Mucosa of descending colon (tissue), 3 donors: ENCODE data around the gene ANTXR1. TPM values are rescaled to one million over a fixed set of nuclear protein-coding genes. Genes with fewer than 3 reads are reported as not detected.

ENCODE experiments used
- ATAC-seq: fragments of 200-7000 bp; cut with Tn5 transposase; one replicate; pipeline ENCODE4 v1.9.1; 2020; ENCODE audit warnings: mild to moderate bottlenecking, moderate library complexity
- DNase-seq, 3 donors: peaks; one replicate each; pipeline ENCODE4 v3.0.0-alpha.2; 2020
- H3K36me3 ChIP-seq: fragments of 200-600 bp; one replicate; pipeline ENCODE4 v1.8.0; 2021; ENCODE audit warnings: low read depth, mild to moderate bottlenecking
- H3K4me1 ChIP-seq: fragments of 200-600 bp; one replicate; pipeline ENCODE4 v1.8.0; 2021; ENCODE audit warnings: low read depth, mild to moderate bottlenecking
- H3K4me3 ChIP-seq: fragments of 200-600 bp; one replicate; pipeline ENCODE4 v1.8.0; 2021; ENCODE audit warnings: mild to moderate bottlenecking
- H3K9me3 ChIP-seq: fragments of 200-600 bp; one replicate; pipeline ENCODE4 v1.8.0; 2021; ENCODE audit warnings: mild to moderate bottlenecking
- intact Hi-C, 2 donors: fragments of 100-400 bp; cut with DNase I in 1 of 2; cut with micrococcal nuclease in 1 of 2; formaldehyde crosslinking; loops; one replicate each; pipeline versions ENCODE4 v1.11.0 to v1.11.1; 2022; cut with DNase I, micrococcal nuclease
- total RNA-seq, 3 donors: library from RNA; stranded (reverse); fragmentation: NEBNext Ultra II Directional in 2 of 3; extraction: Animal tissue kit (Norgen Biotek cat#: 25700) in 2 of 3; gene quantifications; one replicate each; pipeline versions ENCODE4 v1.2.1 to v1.2.4, GENCODE V29; 2021 to 2023
- TF ChIP-seq, protein P1 (sequence below): fragments of 200-600 bp; IDR thresholded peaks from one replicate; pipeline ENCODE4 v1.8.0; 2022; ENCODE audit warnings: antibody characterized with exemption, mild to moderate bottlenecking
- donor health status: DM: no; HTN: no; CAD: no; lungs with moderate emphysema.
- donor health status: DM: no; HTN: no; CAD: no.
- donor health status: DM: no; HTN: yes; CAD: no.

ANTXR1 gene
- total RNA-seq, 3 donors from 2014 or later: 10.7 to 77.7 (median 18.6) TPM

DNA sequence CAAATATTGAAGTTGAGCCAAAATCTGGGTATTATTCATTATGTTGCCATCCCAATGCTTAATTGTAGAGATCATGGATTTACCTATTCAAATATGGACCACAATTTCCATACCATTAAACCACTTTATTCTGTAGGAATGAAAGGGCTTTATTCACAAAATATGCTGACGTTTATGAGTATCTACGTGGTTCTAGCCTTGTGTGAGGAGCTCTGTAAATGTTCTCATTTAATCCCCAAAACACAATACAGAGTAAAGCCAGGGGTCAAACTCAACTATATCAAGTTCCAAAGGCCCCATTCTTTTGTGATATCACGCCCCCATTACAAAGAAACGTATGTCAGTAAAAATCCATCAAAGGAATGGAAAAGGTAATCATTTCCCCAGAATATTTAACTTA lies 61.9 kb downstream of the ANTXR1 start:
- H3K36me3 ChIP-seq: no peaks in the 10 kb centered on the region

DNA sequence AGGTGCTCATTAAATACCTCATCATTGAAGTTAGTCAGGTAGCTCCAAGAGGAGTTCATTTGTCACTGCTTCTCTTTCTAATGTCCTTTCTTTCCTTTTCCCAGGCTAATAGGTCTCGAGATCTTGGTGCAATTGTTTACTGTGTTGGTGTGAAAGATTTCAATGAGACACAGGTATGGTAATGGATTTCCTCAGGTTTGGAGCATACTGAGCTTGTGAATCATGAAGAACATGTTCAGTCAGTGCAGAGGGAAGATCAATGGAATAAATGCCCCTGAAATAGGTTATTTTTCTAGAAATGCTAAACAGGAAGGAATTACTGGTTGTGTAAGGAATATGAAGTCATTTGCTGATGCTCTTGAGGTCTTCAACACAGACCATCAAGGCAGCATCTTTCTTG lies 62.5 kb downstream of the ANTXR1 start:
- DNase-seq: no peak
- no peak for ATAC-seq
- Histone ChIP-seq H3K4me1 (no peaks in the 10 kb centered on the region), H3K9me3 (no peaks in the 10 kb centered on the region), H3K4me3 (no peak overlapping the region), H3K36me3 (no peaks in the 10 kb centered on the region)
- intact Hi-C loops: no loop called here
- TF ChIP-seq, protein P1, sequence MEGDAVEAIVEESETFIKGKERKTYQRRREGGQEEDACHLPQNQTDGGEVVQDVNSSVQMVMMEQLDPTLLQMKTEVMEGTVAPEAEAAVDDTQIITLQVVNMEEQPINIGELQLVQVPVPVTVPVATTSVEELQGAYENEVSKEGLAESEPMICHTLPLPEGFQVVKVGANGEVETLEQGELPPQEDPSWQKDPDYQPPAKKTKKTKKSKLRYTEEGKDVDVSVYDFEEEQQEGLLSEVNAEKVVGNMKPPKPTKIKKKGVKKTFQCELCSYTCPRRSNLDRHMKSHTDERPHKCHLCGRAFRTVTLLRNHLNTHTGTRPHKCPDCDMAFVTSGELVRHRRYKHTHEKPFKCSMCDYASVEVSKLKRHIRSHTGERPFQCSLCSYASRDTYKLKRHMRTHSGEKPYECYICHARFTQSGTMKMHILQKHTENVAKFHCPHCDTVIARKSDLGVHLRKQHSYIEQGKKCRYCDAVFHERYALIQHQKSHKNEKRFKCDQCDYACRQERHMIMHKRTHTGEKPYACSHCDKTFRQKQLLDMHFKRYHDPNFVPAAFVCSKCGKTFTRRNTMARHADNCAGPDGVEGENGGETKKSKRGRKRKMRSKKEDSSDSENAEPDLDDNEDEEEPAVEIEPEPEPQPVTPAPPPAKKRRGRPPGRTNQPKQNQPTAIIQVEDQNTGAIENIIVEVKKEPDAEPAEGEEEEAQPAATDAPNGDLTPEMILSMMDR: no peak

More for the DNA sequence above, 61.9 kb downstream of the ANTXR1 start:
- H3K4me3 ChIP-seq: no peak overlapping the region
- H3K4me1 ChIP-seq: no peaks in the 10 kb centered on the region
- DNase-seq (no peak), ATAC-seq (no peak)
- H3K9me3 ChIP-seq: no peaks in the 10 kb centered on the region
- intact Hi-C loops: no loop called here
- TF ChIP-seq, protein P1: no peak

DNA sequence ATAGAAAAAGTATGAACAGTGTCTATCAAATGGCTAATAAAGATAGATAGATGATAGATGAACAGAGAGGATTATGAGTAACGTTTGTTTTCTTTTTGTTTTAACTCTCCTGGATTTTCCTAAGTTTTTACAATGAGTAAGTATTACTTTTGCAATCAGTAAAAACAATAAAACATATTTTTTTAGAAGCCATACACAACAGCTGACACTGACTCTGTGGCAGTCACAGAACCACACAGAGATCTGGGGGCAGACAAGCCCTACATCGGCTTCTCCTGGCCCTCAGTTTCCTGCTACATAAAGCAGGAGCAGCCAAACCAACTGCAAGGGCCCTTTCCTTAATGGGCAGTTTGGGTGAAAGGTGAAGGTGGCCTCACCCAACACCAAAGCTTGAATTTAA lies 63.6 kb downstream of the ANTXR1 start:
- Histone ChIP-seq H3K9me3 (no peaks in the 10 kb centered on the region), H3K36me3 (no peaks in the 10 kb centered on the region), H3K4me3 (no peak overlapping the region), H3K4me1 (no peaks in the 10 kb centered on the region)
- DNase-seq (no peak), ATAC-seq (no peak)
- intact Hi-C loops: no loop called here
- TF ChIP-seq, protein P1: no peak

DNA sequence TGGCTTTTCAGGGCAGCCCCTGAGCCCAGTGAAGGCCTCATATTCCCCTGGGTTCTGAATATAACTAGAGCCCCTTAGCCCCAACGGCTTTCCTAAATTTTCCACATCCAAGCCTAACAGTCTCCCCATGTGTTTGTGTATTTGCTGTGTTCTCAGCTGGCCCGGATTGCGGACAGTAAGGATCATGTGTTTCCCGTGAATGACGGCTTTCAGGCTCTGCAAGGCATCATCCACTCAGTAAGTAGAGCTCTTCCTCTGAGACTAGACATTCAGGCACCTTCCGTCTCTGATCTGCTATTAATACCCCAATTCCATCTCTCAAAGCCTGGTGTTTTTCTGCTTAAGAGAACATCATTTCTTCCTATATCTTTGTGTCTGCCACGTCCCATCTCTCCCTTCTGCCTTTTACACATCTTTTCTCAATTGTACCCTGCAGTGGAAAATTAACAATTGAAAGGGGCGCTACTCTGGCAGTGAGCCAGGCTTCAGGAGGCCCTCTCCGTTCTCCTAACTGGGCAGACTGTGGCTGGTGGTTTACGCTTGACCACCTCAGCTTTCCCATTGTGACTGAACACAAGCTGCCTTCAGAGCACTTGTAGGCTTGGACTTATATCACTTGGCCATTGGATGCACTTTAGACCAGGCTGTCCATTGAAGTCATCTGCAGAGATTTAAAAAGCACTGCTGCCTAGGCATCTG lies 64.4 kb downstream of the ANTXR1 start:
- no peak for ATAC-seq
- Histone ChIP-seq H3K36me3 (no peaks in the 10 kb centered on the region), H3K4me1 (peaks cover under 1% of the 10 kb centered on the region), H3K9me3 (no peaks in the 10 kb centered on the region), H3K4me3 (no peak overlapping the region)
- TF ChIP-seq, protein P1: no peak
- DNase-seq: no peak
- intact Hi-C loops: no loop called here

DNA sequence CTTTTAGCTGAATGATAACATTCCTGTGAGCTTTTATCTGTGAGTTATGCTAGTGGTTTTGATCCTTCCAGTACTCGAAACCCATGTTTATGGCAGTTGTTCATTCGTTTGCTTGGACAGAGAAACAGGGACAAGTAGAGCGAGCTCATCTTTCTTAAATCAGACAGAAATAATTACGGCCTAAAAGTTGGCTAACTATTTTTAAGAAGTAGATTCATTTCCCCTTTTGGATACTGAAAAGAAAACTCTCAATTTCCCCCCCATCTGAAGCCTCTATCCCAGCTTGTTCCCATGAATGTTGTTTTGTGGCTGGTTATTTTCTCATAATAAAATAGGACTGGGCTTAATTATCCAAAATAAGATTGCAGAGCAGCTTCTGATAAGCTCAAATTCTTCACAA lies 67.1 kb downstream of the ANTXR1 start:
- no peaks in the 10 kb centered on the region for H3K36me3 ChIP-seq
- DNase-seq (no peak), ATAC-seq (no peak)
- no peak overlapping the region for H3K4me3 ChIP-seq
- H3K4me1 ChIP-seq: peaks cover 7% of the 10 kb centered on the region
- H3K9me3 ChIP-seq: no peaks in the 10 kb centered on the region
- TF ChIP-seq, protein P1: no peak
- intact Hi-C loops: no loop called here
